ENCODE data around the gene TYMP. TPM values are rescaled to one million over a fixed set of nuclear protein-coding genes. Genes with fewer than 3 reads are reported as not detected.

Gene TYMP
- polyA plus RNA-seq, 1 of the 3 experiments (the other 2 are of a cell fraction), result 1.7 TPM

DNA sequence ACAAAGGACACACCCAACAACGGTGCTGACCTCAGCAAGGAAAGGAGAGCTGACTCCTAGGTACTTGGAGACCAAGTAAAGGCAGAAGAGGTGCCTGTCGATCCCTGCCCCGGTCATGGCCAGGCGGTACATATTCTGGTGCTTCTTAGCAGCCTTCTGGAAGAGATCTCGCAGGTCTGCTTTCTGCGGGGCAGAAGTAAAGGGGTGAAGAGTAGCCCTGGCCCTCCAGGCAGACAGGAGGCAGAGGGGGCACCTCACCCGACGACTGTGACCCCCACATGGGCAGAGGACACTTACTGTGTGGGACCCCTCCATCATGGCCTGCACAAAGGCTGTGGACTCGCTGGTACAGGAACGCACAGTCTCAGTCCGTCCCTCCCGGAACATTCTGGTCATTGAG lies 41.0 kb upstream of the TYMP start:
- 92% methylated on average over 6 of the region's 12 CpGs for WGBS (ENCODE audit: low lambda C conversion rate)
- no peaks in the 10 kb centered on the region for H3K4me1 ChIP-seq (ENCODE audit: control insufficient read depth in 1 of 2, insufficient read depth in 2 of 2, low read depth in 1 of 2, low read length in 1 of 2)
- no peaks in the 10 kb centered on the region for H3F3A ChIP-seq (replicated peaks; ENCODE audit: insufficient read depth)
- no peaks in the 10 kb centered on the region for H3K27me3 ChIP-seq (ENCODE audit: insufficient read depth)
- no peak overlapping the region for H3K9ac ChIP-seq
- no peaks in the 10 kb centered on the region for H3K9me3 ChIP-seq
- H3K4me2 ChIP-seq, result no peak overlapping the region
- TF ChIP-seq, protein P1, sequence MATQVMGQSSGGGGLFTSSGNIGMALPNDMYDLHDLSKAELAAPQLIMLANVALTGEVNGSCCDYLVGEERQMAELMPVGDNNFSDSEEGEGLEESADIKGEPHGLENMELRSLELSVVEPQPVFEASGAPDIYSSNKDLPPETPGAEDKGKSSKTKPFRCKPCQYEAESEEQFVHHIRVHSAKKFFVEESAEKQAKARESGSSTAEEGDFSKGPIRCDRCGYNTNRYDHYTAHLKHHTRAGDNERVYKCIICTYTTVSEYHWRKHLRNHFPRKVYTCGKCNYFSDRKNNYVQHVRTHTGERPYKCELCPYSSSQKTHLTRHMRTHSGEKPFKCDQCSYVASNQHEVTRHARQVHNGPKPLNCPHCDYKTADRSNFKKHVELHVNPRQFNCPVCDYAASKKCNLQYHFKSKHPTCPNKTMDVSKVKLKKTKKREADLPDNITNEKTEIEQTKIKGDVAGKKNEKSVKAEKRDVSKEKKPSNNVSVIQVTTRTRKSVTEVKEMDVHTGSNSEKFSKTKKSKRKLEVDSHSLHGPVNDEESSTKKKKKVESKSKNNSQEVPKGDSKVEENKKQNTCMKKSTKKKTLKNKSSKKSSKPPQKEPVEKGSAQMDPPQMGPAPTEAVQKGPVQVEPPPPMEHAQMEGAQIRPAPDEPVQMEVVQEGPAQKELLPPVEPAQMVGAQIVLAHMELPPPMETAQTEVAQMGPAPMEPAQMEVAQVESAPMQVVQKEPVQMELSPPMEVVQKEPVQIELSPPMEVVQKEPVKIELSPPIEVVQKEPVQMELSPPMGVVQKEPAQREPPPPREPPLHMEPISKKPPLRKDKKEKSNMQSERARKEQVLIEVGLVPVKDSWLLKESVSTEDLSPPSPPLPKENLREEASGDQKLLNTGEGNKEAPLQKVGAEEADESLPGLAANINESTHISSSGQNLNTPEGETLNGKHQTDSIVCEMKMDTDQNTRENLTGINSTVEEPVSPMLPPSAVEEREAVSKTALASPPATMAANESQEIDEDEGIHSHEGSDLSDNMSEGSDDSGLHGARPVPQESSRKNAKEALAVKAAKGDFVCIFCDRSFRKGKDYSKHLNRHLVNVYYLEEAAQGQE (IDR thresholded peaks at IDR 0.05; ENCODE audit: low read depth, low read length), result no peak
- TF ChIP-seq FOXJ3 (CRISPR knock-in tag; IDR thresholded peaks at IDR 0.05) (no peak), RCOR1 (IDR thresholded peaks at IDR 0.05; ENCODE audit: low read length) (no peak), NRF1 (IDR thresholded peaks at IDR 0.05; ENCODE audit: low read depth, low read length) (no peak), JUND (IDR thresholded peaks at IDR 0.05) (no peak), TEAD4 (IDR thresholded peaks at IDR 0.05; ENCODE audit: borderline replicate concordance, insufficient read depth) (no peak), YY1 (IDR thresholded peaks at IDR 0.05; ENCODE audit: low read depth) (no peak), SIN3A (IDR thresholded peaks at IDR 0.05; ENCODE audit: borderline replicate concordance, low read depth, low read length) (no peak), RFX5 (IDR thresholded peaks at IDR 0.05; ENCODE audit: low read length) (no peak), CHD2 (IDR thresholded peaks at IDR 0.05; ENCODE audit: low read length, partially characterized antibody) (no peak), FOSL2 (IDR thresholded peaks at IDR 0.05; ENCODE audit: borderline replicate concordance, low read depth) (no peak), ELF1 (IDR thresholded peaks at IDR 0.05) (no peak), TCF12 (IDR thresholded peaks at IDR 0.05) (no peak), FOXM1 (IDR thresholded peaks at IDR 0.05; ENCODE audit: low read depth) (no peak), EZH2phosphoT487 (IDR thresholded peaks at IDR 0.05; ENCODE audit: borderline replicate concordance, low read depth) (no peak), SMC3 (IDR thresholded peaks at IDR 0.05; ENCODE audit: low read depth, low read length) (no peak)
- TF ChIP-seq, protein P2, sequence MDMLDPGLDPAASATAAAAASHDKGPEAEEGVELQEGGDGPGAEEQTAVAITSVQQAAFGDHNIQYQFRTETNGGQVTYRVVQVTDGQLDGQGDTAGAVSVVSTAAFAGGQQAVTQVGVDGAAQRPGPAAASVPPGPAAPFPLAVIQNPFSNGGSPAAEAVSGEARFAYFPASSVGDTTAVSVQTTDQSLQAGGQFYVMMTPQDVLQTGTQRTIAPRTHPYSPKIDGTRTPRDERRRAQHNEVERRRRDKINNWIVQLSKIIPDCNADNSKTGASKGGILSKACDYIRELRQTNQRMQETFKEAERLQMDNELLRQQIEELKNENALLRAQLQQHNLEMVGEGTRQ (IDR thresholded peaks at IDR 0.05; ENCODE audit: borderline replicate concordance, low read depth, low read length), result no peak
- TF ChIP-seq, protein P3, sequence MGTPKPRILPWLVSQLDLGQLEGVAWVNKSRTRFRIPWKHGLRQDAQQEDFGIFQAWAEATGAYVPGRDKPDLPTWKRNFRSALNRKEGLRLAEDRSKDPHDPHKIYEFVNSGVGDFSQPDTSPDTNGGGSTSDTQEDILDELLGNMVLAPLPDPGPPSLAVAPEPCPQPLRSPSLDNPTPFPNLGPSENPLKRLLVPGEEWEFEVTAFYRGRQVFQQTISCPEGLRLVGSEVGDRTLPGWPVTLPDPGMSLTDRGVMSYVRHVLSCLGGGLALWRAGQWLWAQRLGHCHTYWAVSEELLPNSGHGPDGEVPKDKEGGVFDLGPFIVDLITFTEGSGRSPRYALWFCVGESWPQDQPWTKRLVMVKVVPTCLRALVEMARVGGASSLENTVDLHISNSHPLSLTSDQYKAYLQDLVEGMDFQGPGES (IDR thresholded peaks at IDR 0.05; ENCODE audit: low read depth, low read length), result no peak
- CTCF ChIA-PET, result interaction anchor here (0.7 to 3.2 kb wide), 4 partner anchors 8 to 50 kb away, joined by 3 to 28 read pairs (median 4); partner anchors contain the start of genes SCO2 and SYCE3
- H3K79me2 ChIP-seq (ENCODE audit: insufficient read depth), result no peaks in the 10 kb centered on the region
- no peak overlapping the region for H3K4me3 ChIP-seq (ENCODE audit: low read depth in 2 of 2, low read length in 1 of 2)
- H3K9me2 ChIP-seq, result no peaks in the 10 kb centered on the region
- H3K36me3 ChIP-seq (replicated peaks in 1 of 2; ENCODE audit: control insufficient read depth in 1 of 2, insufficient read depth in 2 of 2, low read length in 1 of 2), result peaks cover 0 to 62% of the 10 kb centered on the region in 2 experiments
- POLR2A ChIA-PET, result no interaction called here
- no peaks in the 10 kb centered on the region for H4K20me1 ChIP-seq (ENCODE audit: insufficient read depth)
- no peak overlapping the region for H3K27ac ChIP-seq (ENCODE audit: low read depth in 2 of 2, low read length in 1 of 2)
- no peak overlapping the region for H2AFZ ChIP-seq (ENCODE audit: low read depth)
- no peak for DNase-seq

Data from SK-N-SH (cell line).